ENCODE results near the gene FAM107B.
A peak's percentile ranks its signal among the peaks of the same experiment; 100 is the strongest.

FAM107B gene

GRCh38 chr10:14617852-14618251 is 156.8 kb downstream of the FAM107B start:
- DNase-seq: no peak

GRCh38 chr10:14616955-14617730 is 157.6 kb downstream of the FAM107B start:
- no peak for DNase-seq

DNA sequence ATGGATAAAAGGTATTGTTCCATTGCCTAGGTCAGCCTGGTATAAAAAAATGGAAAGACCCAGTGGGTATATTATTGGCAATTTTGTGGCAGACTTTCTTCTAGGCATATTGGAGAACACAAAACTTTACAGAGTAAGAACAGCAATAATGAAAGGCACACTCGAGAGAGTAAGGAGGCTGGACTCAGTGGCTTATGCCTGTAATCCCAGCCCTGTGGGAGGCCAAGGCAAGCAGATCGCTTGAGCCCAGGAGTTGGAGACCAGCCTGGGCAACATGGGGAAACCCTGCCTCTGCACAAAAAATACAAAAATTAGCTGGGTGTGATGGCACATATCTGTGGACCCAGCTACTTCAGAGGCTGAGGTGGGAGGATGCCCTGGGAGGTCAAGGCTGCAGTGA is 158.2 kb downstream of the FAM107B start:
- no peak for DNase-seq

- no peak for DNase-seq
Measured at GRCh38 chr10:14613588-14613920, 161.1 kb downstream of the FAM107B start.

- no peak for DNase-seq
Measured at GRCh38 chr10:14612873-14613587, 161.7 kb downstream of the FAM107B start.

GRCh38 chr10:14611968-14612693 is 162.6 kb downstream of the FAM107B start:
- DNase-seq: no peak

DNA sequence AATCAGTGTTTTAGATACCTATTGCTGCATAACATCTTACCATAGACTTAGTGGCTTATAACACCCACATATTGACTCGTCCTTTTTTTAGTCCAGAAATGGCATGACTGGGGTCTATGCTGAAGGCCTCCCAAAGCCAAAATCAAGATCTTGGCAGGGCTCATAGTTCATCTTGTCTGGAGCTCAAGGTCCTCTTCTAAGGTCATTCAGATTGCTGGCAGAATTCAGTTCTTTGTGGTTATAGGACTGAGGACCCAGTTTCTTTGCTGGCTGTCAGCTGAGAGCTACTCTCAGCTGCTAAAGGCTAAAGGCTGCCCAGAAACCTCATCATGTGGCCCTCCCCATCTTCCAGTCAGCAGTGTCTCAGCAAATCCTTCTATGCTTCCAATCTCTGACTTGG is 165.5 kb downstream of the FAM107B start:
- DNase-seq: no peak

GRCh38 chr10:14608381-14609001 is 166.2 kb downstream of the FAM107B start:
- DNase-seq: peak in 1 of 2 experiments; percentile 47

GRCh38 chr10:14606633-14607032 is 168.1 kb downstream of the FAM107B start:
- DNase-seq: no peak

- no peak for DNase-seq
Measured at GRCh38 chr10:14605231-14605925, 169.3 kb downstream of the FAM107B start.

DNA sequence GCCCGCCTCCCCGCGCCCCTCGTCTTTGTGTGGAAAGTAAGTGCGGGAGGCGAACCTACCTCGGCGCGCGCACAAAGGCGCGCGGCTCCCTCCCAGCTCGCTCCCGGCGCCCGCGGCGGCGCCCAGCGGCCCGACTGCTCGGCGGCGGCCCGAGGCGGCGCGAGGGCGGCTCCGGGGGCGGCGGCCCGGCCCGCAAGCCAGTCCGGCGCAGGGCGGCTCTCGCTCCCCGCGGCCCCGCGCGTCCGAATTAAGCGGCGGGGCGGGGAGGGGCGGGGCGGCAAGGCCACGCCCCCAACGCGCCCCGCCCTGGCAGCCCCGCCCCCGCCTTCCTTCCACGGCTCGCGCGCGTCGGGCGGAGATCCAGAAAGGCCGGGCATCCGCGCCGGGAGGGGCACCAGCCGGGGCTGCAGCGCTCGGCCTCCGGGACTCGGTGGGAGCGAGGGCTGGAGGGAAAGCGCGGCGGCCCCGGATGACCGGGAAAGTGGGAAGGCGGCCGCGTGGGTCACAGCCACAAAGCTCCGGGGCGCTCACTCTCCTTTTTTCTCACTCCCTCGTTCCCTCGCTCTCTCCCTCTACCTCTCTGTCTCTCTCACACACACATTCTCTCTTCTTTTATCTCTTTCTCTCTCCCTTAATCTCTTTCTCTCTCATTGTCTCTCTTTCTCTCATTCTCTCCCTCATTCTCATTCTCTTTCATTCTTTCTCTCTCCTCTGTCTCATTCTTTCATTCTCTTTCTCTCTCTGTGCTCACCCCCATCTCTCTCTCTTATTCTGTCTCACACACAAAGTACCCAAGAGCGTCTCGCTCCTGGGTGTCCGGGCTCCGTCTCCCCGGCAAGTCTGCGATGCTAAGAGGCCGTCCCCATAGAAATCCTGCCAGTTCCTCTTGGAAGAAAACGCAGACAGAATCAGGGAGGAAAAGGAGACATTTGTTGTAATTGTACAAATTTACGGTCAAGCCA is 170.2 kb downstream of the FAM107B start:
- DNase-seq: peak in 1 of 2 experiments; percentile 91

DNA sequence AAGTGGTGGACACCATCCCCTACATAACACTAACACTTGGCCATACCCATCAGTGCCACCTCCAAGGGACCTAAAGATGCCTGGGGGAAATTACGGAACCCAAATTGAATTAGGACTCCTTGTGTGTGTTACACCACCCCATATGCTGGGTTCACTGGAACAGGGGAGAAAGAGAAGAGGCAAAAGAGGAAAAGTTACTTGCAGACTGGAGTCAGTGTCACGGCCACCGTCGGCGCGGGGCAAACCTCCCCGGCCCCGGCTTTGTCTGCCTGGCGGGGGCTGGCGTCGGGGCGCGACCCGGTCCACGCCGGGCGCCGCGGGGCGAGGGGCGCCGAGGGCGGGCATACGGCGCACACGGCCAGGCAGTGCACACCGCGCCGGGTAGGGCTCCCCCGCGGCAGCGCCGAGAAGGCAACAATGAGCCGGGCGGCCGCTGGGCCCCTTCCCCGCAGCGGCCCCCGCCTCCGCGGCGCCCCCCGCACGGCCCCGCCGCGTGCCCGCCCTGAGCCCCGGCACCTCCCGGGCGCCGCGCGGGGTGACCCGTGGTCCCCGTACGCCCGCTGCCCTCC is 171.1 kb downstream of the FAM107B start:
- no peak for DNase-seq

- DNase-seq: no peak
Measured at GRCh38 chr10:14602807-14603533, 171.7 kb downstream of the FAM107B start.

GRCh38 chr10:14601872-14602725 is 172.6 kb downstream of the FAM107B start:
- DNase-seq: no peak

DNA sequence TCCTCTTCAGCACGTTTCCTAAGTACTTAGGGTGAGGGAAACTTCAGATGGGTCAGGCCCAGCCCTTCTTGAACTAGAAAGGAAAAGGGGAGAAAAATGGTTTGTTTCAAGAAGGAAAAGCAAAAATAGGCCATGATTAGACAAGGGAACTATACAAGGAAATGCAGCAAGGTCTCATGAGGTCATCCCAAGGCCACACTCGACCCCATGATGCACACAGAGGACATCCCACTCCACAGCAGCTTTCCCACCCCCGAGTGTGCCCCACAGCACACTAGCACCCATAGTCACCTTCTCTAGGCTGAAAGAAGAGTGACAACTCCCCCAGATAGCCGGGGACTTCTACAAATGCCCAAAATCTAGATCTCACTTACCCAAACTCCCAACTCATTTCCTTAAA is 173.4 kb downstream of the FAM107B start:
- no peak for DNase-seq

- DNase-seq: no peak
Measured at GRCh38 chr10:14600065-14600464, 174.6 kb downstream of the FAM107B start.

- no peak for DNase-seq
Measured at GRCh38 chr10:14598809-14599764, 175.6 kb downstream of the FAM107B start.

- DNase-seq: no peak
Measured at GRCh38 chr10:14595526-14596182, 179.0 kb downstream of the FAM107B start.
